ENCODE data around the gene RBFOX1.

DNA sequence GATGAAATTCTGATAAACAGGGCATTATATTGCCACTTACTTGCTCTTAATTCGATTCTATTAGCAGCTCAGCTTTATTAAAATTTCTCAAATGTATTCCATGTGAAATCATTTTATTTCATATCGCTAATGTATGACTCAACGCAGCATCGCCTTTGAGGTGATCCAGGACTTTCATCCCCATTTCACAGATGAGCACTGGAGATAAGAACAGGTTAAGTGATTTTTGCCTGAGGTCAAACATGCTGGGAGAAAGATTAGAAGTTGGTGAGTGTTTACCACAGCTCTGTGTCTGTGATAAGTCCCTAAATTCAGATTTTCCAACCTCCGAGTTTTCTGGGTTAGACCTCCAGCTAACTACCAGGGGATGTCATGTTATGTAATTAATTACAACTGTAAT lies 43.6 kb downstream of the RBFOX1 start:
- TF ChIP-seq YY1 (IDR thresholded peaks at IDR 0.05; ENCODE audit: low read depth) (no peak), EZH2phosphoT487 (IDR thresholded peaks at IDR 0.05; ENCODE audit: borderline replicate concordance, low read depth) (no peak)
- TF ChIP-seq, protein P1, sequence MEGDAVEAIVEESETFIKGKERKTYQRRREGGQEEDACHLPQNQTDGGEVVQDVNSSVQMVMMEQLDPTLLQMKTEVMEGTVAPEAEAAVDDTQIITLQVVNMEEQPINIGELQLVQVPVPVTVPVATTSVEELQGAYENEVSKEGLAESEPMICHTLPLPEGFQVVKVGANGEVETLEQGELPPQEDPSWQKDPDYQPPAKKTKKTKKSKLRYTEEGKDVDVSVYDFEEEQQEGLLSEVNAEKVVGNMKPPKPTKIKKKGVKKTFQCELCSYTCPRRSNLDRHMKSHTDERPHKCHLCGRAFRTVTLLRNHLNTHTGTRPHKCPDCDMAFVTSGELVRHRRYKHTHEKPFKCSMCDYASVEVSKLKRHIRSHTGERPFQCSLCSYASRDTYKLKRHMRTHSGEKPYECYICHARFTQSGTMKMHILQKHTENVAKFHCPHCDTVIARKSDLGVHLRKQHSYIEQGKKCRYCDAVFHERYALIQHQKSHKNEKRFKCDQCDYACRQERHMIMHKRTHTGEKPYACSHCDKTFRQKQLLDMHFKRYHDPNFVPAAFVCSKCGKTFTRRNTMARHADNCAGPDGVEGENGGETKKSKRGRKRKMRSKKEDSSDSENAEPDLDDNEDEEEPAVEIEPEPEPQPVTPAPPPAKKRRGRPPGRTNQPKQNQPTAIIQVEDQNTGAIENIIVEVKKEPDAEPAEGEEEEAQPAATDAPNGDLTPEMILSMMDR (IDR thresholded peaks at IDR 0.05): no peak

Measured in SK-N-SH (cell line).